Adrenal gland (tissue), 5 donors: ENCODE data around the gene MARS1.

Experiments used
- POLR2A ChIP-seq, 2 donors: fragments of 450-650 bp; IDR thresholded peaks; one replicate each; pipeline ENCODE4 v1.6.1; 2017; ENCODE audit warnings: antibody characterized with exemption in 2 of 2, mild to moderate bottlenecking in 2 of 2, moderate library complexity in 1 of 2
- TF ChIP-seq, protein P1 (sequence below), 6 experiments: fragments of 450-650 bp in 4 of 6; fragments of 200-600 bp in 2 of 6; sonication (generic) in 1 of 6; IDR thresholded peaks; 1 replicate in 5 of 6; 2 replicates in 1 of 6; pipeline versions ENCODE4 v1.5.1 to v1.8.0; 2016 to 2021; ENCODE audit warnings: antibody characterized with exemption in 6 of 6, mild to moderate bottlenecking in 2 of 6, moderate library complexity in 1 of 6
- donor health status: DM: no; HTN: no; CAD: no.

DNA sequence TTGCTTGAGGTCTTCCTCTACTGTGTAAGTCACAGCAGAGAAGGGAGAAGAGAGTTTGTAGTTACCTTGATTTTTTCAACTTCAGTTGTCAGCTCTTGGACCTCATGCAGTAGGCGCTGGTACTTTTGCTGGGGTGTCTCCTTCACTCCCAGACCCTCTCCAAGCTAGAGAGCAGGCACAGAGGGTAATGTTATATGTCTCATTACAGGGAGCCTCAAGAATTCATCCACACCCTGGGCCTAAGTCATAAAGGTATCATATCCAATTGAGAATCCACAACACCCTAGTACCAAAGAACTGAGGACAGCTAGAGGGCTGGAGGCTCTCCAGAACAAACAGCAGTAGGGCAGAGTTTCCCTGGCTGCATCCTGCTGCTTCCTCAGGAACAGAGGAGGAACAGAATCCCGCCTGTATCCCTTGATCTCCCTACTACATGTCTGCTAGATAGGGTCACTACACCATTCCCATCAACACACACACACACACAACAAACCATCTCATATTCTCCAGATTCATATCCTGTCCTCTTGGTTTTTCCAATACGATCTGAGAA lies 47.2 kb downstream of the MARS1 start:
- TF ChIP-seq, protein P1, sequence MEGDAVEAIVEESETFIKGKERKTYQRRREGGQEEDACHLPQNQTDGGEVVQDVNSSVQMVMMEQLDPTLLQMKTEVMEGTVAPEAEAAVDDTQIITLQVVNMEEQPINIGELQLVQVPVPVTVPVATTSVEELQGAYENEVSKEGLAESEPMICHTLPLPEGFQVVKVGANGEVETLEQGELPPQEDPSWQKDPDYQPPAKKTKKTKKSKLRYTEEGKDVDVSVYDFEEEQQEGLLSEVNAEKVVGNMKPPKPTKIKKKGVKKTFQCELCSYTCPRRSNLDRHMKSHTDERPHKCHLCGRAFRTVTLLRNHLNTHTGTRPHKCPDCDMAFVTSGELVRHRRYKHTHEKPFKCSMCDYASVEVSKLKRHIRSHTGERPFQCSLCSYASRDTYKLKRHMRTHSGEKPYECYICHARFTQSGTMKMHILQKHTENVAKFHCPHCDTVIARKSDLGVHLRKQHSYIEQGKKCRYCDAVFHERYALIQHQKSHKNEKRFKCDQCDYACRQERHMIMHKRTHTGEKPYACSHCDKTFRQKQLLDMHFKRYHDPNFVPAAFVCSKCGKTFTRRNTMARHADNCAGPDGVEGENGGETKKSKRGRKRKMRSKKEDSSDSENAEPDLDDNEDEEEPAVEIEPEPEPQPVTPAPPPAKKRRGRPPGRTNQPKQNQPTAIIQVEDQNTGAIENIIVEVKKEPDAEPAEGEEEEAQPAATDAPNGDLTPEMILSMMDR (IDR thresholded peaks at IDR 0.05): no peak
- TF ChIP-seq POLR2A (IDR thresholded peaks at IDR 0.05): no peak
